ENCODE measurements around the gene BARX2. TPM values are rescaled to one million over a fixed set of nuclear protein-coding genes. Genes with fewer than 3 reads are reported as not detected.

The BARX2 gene
- 0.32 and 0.53 TPM in 2 replicates for total RNA-seq (2014; rRNA removed; shearing (Covaris generic))

GRCh38 chr11:129375751-129376657 is at the start of gene BARX2:
Gene BARX2 (plus strand): TSS chr11:129375848. CDS start chr11:129376036, 188 bp downstream.

Other genes with a start within 250 kb of the BARX2 start
- 9.0 and 9.4 TPM in 2 replicates for gene ARHGAP32, start 183.5 kb upstream of the BARX2 start, total RNA-seq (2014; rRNA removed; shearing (Covaris generic))

Measured in A375 (cell line).